WERI-Rb-1 (cell line): ENCODE results near the gene NLN.
"Not testable (repeated sequence)": the region's sequence is repeated elsewhere in the genome, so short reads cannot be mapped to it uniquely, and the experiment has no call there.

Source experiments
- DNase-seq: peaks from one replicate; pipeline ENCODE4 v3.0.0-alpha.2; 2020
- H3K27ac ChIP-seq: fragments of 250-450 bp; sonication (Bioruptor Pico); 2 replicates; pipeline ENCODE4 v1.5.1; 2020; ENCODE audit warnings: mild to moderate bottlenecking, moderate library complexity
- H3K27me3 ChIP-seq: fragments of 250-450 bp; sonication (Bioruptor Pico); 2 replicates; pipeline ENCODE4 v1.5.1; 2021; ENCODE audit warnings: mild to moderate bottlenecking, low read depth, moderate library complexity; ENCODE audit not compliant: insufficient read depth, severe bottlenecking
- H3K36me3 ChIP-seq: fragments of 250-450 bp; sonication (Bioruptor Pico); 2 replicates; pipeline ENCODE4 v1.5.1; 2020; ENCODE audit warnings: mild to moderate bottlenecking, moderate library complexity
- H3K4me3 ChIP-seq: 2 replicates; pipeline ENCODE4 v1.5.1; 2011; ENCODE audit warnings: low read depth, mild to moderate bottlenecking, control low read depth, low read length
- H3K9me3 ChIP-seq: fragments of 250-450 bp; sonication (Bioruptor Pico); 2 replicates; pipeline ENCODE4 v1.5.1; 2021; ENCODE audit warnings: mild to moderate bottlenecking, moderate library complexity; ENCODE audit not compliant: severe bottlenecking
- CTCF ChIP-seq: IDR thresholded peaks from 2 replicates; pipeline ENCODE4 v1.5.1; 2011; ENCODE audit warnings: low read depth, mild to moderate bottlenecking, control low read depth, inconsistent platforms, low read length

Gene NLN

DNA sequence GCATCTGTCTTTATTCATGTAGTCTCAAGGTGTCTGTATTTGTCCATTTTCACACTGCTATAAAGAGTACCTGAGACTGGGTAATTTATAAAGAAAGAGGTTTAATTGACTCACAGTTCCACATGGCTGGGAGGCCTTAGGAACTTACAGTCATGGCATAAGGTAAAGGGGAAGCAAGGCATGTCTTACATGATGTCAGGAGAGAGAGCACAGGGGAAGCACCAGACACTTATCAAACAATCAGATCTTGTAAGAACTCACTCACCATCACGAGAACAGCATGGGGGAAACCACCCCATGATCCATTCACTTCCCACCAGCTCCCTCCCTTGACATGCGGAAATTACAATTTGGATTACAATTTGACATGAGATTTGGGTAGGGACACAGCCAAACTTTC is 44.2 kb downstream of the NLN start:
- no peak for DNase-seq
- no peak overlapping the region for H3K4me3 ChIP-seq
- H3K36me3 ChIP-seq, result peaks cover 9% of the 10 kb centered on the region
- H3K9me3 ChIP-seq, result no peaks in the 10 kb centered on the region
- no peak overlapping the region for H3K27ac ChIP-seq
- no peak for TF ChIP-seq CTCF
- no peaks in the 10 kb centered on the region for H3K27me3 ChIP-seq

DNA sequence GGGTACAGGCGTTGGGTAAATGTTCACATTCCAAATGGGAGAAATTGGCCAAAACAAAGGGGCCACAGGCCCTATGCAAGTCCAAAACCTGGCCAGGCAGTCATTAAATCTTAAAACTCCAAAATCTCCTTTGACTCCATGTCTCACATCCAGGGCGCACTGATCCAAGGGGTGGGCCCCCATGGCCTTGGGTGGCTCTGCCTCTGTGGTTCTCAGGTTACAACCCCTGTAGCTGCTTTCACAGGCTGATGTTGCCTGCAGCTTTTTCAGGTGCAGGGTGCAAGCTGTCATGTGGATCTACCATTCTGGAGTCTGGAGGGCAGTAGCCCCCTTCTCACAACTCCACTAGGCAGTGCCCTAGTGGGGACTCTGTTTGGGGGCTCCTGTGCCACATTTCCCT is 44.8 kb downstream of the NLN start:
- Histone ChIP-seq H3K36me3 (peaks cover 9% of the 10 kb centered on the region), H3K27ac (no peak overlapping the region), H3K4me3 (no peak overlapping the region), H3K27me3 (no peaks in the 10 kb centered on the region), H3K9me3 (no peaks in the 10 kb centered on the region)
- DNase-seq, result no peak
- TF ChIP-seq CTCF, result no peak

GRCh38 chr5:65767565-65767964 is 45.6 kb downstream of the NLN start:
- H3K4me3 ChIP-seq, result no peak overlapping the region
- H3K27me3 ChIP-seq, result no peaks in the 10 kb centered on the region
- H3K9me3 ChIP-seq, result no peaks in the 10 kb centered on the region
- DNase-seq, result no peak
- H3K36me3 ChIP-seq, result peaks cover 9% of the 10 kb centered on the region
- no peak overlapping the region for H3K27ac ChIP-seq
- TF ChIP-seq CTCF, result no peak

- Histone ChIP-seq H3K9me3 (no peaks in the 10 kb centered on the region), H3K4me3 (no peak overlapping the region), H3K27ac (no peak overlapping the region), H3K36me3 (peaks cover 6% of the 10 kb centered on the region), H3K27me3 (no peaks in the 10 kb centered on the region)
- DNase-seq, result no peak
- TF ChIP-seq CTCF, result no peak
Measured at GRCh38 chr5:65768723-65769346, 46.8 kb downstream of the NLN start.

- DNase-seq, result no peak
- H3K36me3 ChIP-seq, result peaks cover 6% of the 10 kb centered on the region
- no peaks in the 10 kb centered on the region for H3K27me3 ChIP-seq
- no peak overlapping the region for H3K4me3 ChIP-seq
- no peak overlapping the region for H3K27ac ChIP-seq
- no peak for TF ChIP-seq CTCF
- H3K9me3 ChIP-seq, result no peaks in the 10 kb centered on the region
Measured at GRCh38 chr5:65769539-65769938, 47.5 kb downstream of the NLN start.

DNA sequence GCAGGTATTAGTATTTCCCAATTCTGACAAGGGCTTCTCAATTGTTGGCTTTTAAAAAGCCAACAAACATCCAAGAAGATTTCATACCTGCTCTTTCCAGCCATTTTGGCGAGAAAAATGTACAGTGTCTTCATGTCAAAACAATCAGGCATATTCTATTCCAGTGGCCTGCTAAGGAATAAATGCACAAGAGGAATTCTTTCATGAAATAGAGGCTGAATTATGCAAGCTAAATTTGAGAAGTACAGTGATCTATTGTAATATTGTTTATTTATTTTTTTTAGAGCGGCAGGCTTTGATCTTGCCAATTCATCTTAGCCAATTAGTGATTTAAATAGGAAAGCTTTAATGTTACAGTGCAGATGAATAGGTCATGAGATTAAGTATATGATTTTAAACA is 49.3 kb downstream of the NLN start:
- no peak overlapping the region for H3K27ac ChIP-seq
- no peak overlapping the region for H3K4me3 ChIP-seq
- H3K36me3 ChIP-seq, result peaks cover 6% of the 10 kb centered on the region
- no peaks in the 10 kb centered on the region for H3K27me3 ChIP-seq
- no peaks in the 10 kb centered on the region for H3K9me3 ChIP-seq
- no peak for TF ChIP-seq CTCF
- DNase-seq, result no peak

DNA sequence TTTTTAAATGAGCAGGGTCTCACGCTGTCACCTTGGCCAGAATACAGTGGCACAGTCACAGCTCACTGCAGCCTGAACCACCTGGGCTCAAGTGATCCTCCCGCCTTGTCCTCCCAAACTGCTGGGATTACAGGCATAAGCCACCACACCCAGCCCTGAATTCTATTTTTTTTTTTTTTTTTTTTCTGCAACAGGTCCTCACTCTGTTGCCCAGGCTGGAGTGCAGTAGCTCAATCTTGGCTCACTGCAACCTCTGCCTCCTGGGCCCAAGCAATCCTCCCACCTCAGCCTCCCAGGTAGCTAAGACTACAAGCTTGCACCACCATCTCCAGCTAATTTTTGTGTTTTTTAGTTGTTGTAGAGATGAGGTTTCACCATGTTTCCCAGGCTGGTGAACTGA is 51.0 kb downstream of the NLN start:
- H3K4me3 ChIP-seq, H3K36me3 ChIP-seq, DNase-seq, H3K27ac ChIP-seq, H3K9me3 ChIP-seq, H3K27me3 ChIP-seq: not testable (repeated sequence)
